ENCODE measurements around the gene TSPAN4.

The TSPAN4 gene

DNA sequence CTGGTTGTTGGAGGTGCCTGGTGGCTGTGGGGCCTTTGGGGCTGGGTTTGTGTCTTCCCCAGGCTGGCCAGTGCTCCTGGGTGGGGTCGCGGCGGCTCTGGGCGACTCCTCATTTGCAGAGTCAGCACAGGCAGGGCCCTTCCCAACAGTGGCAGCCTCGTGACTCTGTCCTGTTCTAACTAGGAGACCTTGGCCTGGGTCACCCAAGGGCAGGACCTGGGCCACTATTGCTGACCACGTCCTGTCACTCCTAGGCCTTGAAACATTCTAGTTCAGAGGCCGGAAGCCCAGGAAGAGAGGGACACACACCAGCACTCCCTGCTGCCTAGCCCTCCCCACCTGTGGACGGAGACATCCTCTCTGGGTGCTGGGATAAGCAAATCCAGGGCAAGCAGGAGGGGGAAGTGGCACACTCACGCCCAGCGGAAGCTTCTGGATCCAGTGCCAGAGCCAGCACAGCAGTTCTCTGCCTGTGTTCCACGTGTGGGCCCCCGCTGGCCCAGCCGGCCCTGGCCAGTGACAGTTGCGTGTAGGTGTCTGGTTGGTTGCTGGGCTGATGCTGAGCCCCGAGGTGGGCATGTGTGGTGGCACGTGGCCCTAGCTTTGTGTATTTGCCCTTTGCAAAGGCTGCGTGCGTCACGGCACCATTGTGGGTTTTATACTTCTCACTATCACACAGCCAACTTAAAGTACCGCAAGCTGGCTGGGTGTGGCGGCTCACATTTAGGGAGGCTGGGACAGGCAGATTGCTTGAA, 72.3 kb downstream of the TSPAN4 start:
- no peak for DNase-seq
